Measurements from ENCODE around the gene NR2C1.

The NR2C1 gene

GRCh38 chr12:95059984-95060383 is 13.4 kb downstream of the NR2C1 start:
- no peak overlapping the region for H2AFZ ChIP-seq (ENCODE audit: low read depth, low read length, severe bottlenecking)

GRCh38 chr12:95057424-95057823 is 16.0 kb downstream of the NR2C1 start:
- H3K27me3 ChIP-seq (ENCODE audit: low read length): no peaks in the 10 kb centered on the region
- no peaks in the 10 kb centered on the region for H3F3A ChIP-seq (ENCODE audit: insufficient read depth)
- no peaks in the 10 kb centered on the region for H3K9me3 ChIP-seq (ENCODE audit: insufficient read depth, low read length)
- H3K4me3 ChIP-seq (ENCODE audit: insufficient read depth, low read length, poor library complexity, severe bottlenecking): no peak overlapping the region
- no peaks in the 10 kb centered on the region for H3K79me2 ChIP-seq (ENCODE audit: insufficient read depth, low read length)
- H3K9me2 ChIP-seq (replicated peaks; ENCODE audit: insufficient read depth, low read length): no peaks in the 10 kb centered on the region
- TF ChIP-seq EZH2phosphoT487 (conservative IDR thresholded peaks at IDR 0.05; ENCODE audit: low read length): no peak
- TF ChIP-seq, protein P1, sequence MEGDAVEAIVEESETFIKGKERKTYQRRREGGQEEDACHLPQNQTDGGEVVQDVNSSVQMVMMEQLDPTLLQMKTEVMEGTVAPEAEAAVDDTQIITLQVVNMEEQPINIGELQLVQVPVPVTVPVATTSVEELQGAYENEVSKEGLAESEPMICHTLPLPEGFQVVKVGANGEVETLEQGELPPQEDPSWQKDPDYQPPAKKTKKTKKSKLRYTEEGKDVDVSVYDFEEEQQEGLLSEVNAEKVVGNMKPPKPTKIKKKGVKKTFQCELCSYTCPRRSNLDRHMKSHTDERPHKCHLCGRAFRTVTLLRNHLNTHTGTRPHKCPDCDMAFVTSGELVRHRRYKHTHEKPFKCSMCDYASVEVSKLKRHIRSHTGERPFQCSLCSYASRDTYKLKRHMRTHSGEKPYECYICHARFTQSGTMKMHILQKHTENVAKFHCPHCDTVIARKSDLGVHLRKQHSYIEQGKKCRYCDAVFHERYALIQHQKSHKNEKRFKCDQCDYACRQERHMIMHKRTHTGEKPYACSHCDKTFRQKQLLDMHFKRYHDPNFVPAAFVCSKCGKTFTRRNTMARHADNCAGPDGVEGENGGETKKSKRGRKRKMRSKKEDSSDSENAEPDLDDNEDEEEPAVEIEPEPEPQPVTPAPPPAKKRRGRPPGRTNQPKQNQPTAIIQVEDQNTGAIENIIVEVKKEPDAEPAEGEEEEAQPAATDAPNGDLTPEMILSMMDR (IDR thresholded peaks at IDR 0.05; ENCODE audit: insufficient read depth, low read length, poor library complexity, severe bottlenecking): no peak
- H3K27ac ChIP-seq (ENCODE audit: low read depth, low read length): no peak overlapping the region
- H4K20me1 ChIP-seq (ENCODE audit: low read depth, low read length): no peaks in the 10 kb centered on the region
- peaks cover 32% of the 10 kb centered on the region for H3K36me3 ChIP-seq (ENCODE audit: low read length)
- H3K4me2 ChIP-seq (ENCODE audit: low read depth, low read length, poor library complexity, severe bottlenecking): no peak overlapping the region
- H2AFZ ChIP-seq (ENCODE audit: low read depth, low read length, severe bottlenecking): no peak overlapping the region
- no peak overlapping the region for H3K9ac ChIP-seq (ENCODE audit: low read length)

More at GRCh38 chr12:95059984-95060383, 13.4 kb downstream of the NR2C1 start:
- H3K9ac ChIP-seq (ENCODE audit: low read length): no peak overlapping the region
- no peaks in the 10 kb centered on the region for H3K9me2 ChIP-seq (replicated peaks; ENCODE audit: insufficient read depth, low read length)
- no peaks in the 10 kb centered on the region for H3F3A ChIP-seq (ENCODE audit: insufficient read depth)
- H3K27ac ChIP-seq (ENCODE audit: low read depth, low read length): no peak overlapping the region
- H3K4me2 ChIP-seq (ENCODE audit: low read depth, low read length, poor library complexity, severe bottlenecking): no peak overlapping the region
- H3K9me3 ChIP-seq (ENCODE audit: insufficient read depth, low read length): no peaks in the 10 kb centered on the region
- H3K36me3 ChIP-seq (ENCODE audit: low read length): peaks cover 37% of the 10 kb centered on the region
- TF ChIP-seq, protein P1 (IDR thresholded peaks at IDR 0.05; ENCODE audit: insufficient read depth, low read length, poor library complexity, severe bottlenecking): no peak
- no peak for TF ChIP-seq EZH2phosphoT487 (conservative IDR thresholded peaks at IDR 0.05; ENCODE audit: low read length)
- no peaks in the 10 kb centered on the region; the same call in 1 of the 2 replicates for H4K20me1 ChIP-seq (ENCODE audit: low read depth, low read length)
- 0 out of 2 replicates have a peak, but pooled peaks cover 2% of the 10 kb centered on the region for H3K79me2 ChIP-seq (ENCODE audit: insufficient read depth, low read length)
- no peak overlapping the region for H3K4me3 ChIP-seq (ENCODE audit: insufficient read depth, low read length, poor library complexity, severe bottlenecking)
- no peaks in the 10 kb centered on the region for H3K27me3 ChIP-seq (ENCODE audit: low read length)

- no peaks in the 10 kb centered on the region for H3K79me2 ChIP-seq (ENCODE audit: insufficient read depth, low read length)
- H3K4me3 ChIP-seq (ENCODE audit: insufficient read depth, low read length, poor library complexity, severe bottlenecking): no peak overlapping the region
- no peak overlapping the region for H2AFZ ChIP-seq (ENCODE audit: low read depth, low read length, severe bottlenecking)
- H3K36me3 ChIP-seq (ENCODE audit: low read length): peaks cover 20% of the 10 kb centered on the region
- H3F3A ChIP-seq (ENCODE audit: insufficient read depth): no peaks in the 10 kb centered on the region
- H3K9ac ChIP-seq (ENCODE audit: low read length): no peak overlapping the region
- no peak overlapping the region for H3K27ac ChIP-seq (ENCODE audit: low read depth, low read length)
- no peaks in the 10 kb centered on the region for H3K27me3 ChIP-seq (ENCODE audit: low read length)
- H4K20me1 ChIP-seq (ENCODE audit: low read depth, low read length): no peaks in the 10 kb centered on the region
- no peaks in the 10 kb centered on the region for H3K9me3 ChIP-seq (ENCODE audit: insufficient read depth, low read length)
- no peaks in the 10 kb centered on the region for H3K9me2 ChIP-seq (replicated peaks; ENCODE audit: insufficient read depth, low read length)
- TF ChIP-seq, protein P1 (IDR thresholded peaks at IDR 0.05; ENCODE audit: insufficient read depth, low read length, poor library complexity, severe bottlenecking): no peak
- TF ChIP-seq EZH2phosphoT487 (conservative IDR thresholded peaks at IDR 0.05; ENCODE audit: low read length): no peak
- H3K4me2 ChIP-seq (ENCODE audit: low read depth, low read length, poor library complexity, severe bottlenecking): no peak overlapping the region
Measured at GRCh38 chr12:95055057-95055456, 18.4 kb downstream of the NR2C1 start.
